K562 (cell line): ENCODE measurements around the gene RPL29. TPM values are rescaled to one million over a fixed set of nuclear protein-coding genes. Genes with fewer than 3 reads are reported as not detected.

ENCODE experiments used
- CREM ChIP-seq: IDR thresholded peaks from 2 replicates; pipeline ENCODE4 v1.6.1; 2014; ENCODE audit warnings: antibody characterized with exemption, low read depth
- DNMT1 ChIP-seq: fragments of 450-650 bp; IDR thresholded peaks from 2 replicates; pipeline ENCODE4 v1.6.1; 2016; ENCODE audit warnings: antibody characterized with exemption, mild to moderate bottlenecking
- MGA ChIP-seq: fragments of 450-650 bp; IDR thresholded peaks from 2 replicates; pipeline ENCODE4 v1.6.1; 2016; ENCODE audit warnings: mild to moderate bottlenecking, moderate library complexity
- NBN ChIP-seq: fragments of 450-650 bp; IDR thresholded peaks from 2 replicates; pipeline ENCODE4 v1.6.1; 2016; ENCODE audit warnings: low read depth, mild to moderate bottlenecking
- NFE2 ChIP-seq: IDR thresholded peaks from 2 replicates; pipeline ENCODE4 v1.6.1; 2014; ENCODE audit warnings: antibody characterized with exemption, low read depth
- POLR2A ChIP-seq: fragments of 450-650 bp; conservative IDR thresholded peaks from 2 replicates; pipeline ENCODE4 v1.6.1; 2016
- POLR2B ChIP-seq: fragments of 450-650 bp; IDR thresholded peaks from 2 replicates; pipeline ENCODE4 v1.6.1; 2018; ENCODE audit warnings: low read depth; ENCODE audit not compliant: partially characterized antibody
- RCOR1 ChIP-seq, 2 experiments: IDR thresholded peaks; 2 replicates each; pipeline ENCODE4 v1.6.1; 2012; ENCODE audit warnings: low read depth in 2 of 2, low read length in 2 of 2, borderline replicate concordance in 1 of 2, improper control_type of control experiment in 1 of 2
- SMARCB1 ChIP-seq: IDR thresholded peaks from 2 replicates; pipeline ENCODE4 v1.6.1; 2011; ENCODE audit warnings: improper control_type of control experiment, low read depth; ENCODE audit not compliant: insufficient read length
- TAF1 ChIP-seq: IDR thresholded peaks from 2 replicates; pipeline ENCODE4 v1.6.1; 2011; ENCODE audit warnings: mild to moderate bottlenecking, low read length, moderate library complexity; ENCODE audit not compliant: insufficient read depth, control insufficient read depth, severe bottlenecking; ENCODE audit errors: extremely low read depth
- ZNF253 ChIP-seq: fragments of 250-450 bp; sonication (Bioruptor Pico); conservative IDR thresholded peaks from 2 replicates; pipeline ENCODE4 v1.6.1; 2021; ENCODE audit warnings: mild to moderate bottlenecking
- ZNF57 ChIP-seq: fragments of 450-650 bp; formaldehyde crosslinking; IDR thresholded peaks from 2 replicates; pipeline ENCODE4 v1.4.0; 2020; ENCODE audit warnings: mild to moderate bottlenecking, moderate library complexity
- polyA plus RNA-seq, 8 experiments: library from polyadenylated mRNA; depleted of rRNA in 4 of 8; stranded (reverse) in 5 of 8; unstranded in 3 of 8; fragments of >200 nt; fragmentation: Nextera tagmentation in 2 of 8; fragmentation: Illumina TruSeq in 1 of 8; extraction: Ambion mirVana in 2 of 8; extraction: Trizol in 1 of 8; gene quantifications; 2 replicates each; pipeline versions ENCODE4 v1.2.1 to v1.2.3, GENCODE V29; 2011 to 2014; ENCODE audit warnings: inconsistent platforms in 1 of 8, missing spikeins in 1 of 8
- total RNA-seq, 7 experiments: library from RNA; depleted of rRNA in 6 of 7; stranded (reverse); fragments of >200 nt in 6 of 7; fragmentation: Illumina TruSeq in 2 of 7; extraction: Trizol in 2 of 7; gene quantifications; 2 replicates each; pipeline versions ENCODE4 v1.2.1 to v1.2.3, GENCODE V29; 2011 to 2021; ENCODE audit warnings: low replicate concordance in 1 of 7

The RPL29 gene
- total and polyA plus RNA-seq, 9 of the 15 experiments (the other 6 are each of a cell fraction or from before 2014, with no cell fraction given) = 568 to 1,475 (median 1,104) TPM

DNA sequence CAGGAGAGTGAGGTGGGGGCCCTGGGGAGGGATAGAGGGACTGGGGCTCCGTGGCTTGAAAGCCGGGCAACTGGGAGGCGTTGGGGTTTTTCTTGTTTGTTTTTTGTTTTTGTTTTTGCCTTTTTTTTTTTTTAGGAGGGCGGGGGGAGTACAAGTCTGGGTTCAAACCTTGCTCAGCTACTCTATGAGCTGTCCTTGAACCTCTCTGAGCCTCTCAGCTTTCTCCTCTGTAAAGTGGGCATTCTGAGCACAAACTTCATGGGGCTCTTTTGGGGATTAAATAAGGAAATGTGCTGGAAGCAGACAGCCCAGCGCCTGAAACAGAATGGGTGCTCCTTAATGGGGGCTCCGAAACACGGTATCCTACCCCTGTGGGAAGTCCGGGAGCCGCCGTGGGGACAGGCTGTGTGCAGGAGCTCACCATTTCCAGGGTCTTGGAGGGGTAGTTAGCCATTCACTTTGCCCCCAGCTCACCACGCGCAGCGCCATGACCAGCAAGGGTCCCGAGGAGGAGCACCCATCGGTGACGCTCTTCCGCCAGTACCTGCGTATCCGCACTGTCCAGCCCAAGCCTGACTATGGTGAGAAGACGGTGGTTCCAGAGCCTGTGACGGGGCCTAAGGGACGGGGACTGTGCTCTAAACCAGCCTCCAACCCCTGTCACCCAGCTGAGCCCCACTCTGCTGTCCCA, 12.0 kb downstream of the RPL29 start (continued):
- TF ChIP-seq MGA = no peak
- no peak for TF ChIP-seq RCOR1 (IDR thresholded peaks at IDR 0.05; ENCODE audit: borderline replicate concordance in 1 of 2, low read depth in 2 of 2, low read length in 2 of 2)
- TF ChIP-seq TAF1 = peak; percentile 7
- TF ChIP-seq SMARCB1 = no peak
- peak; percentile 95 for TF ChIP-seq POLR2A
- TF ChIP-seq NFE2 = no peak
- no peak for TF ChIP-seq DNMT1
- TF ChIP-seq ZNF253 (CRISPR knock-in tag) = no peak
- peak; percentile 93 for TF ChIP-seq POLR2B
- TF ChIP-seq NBN = 0 out of 2 replicates have a peak, but pooled peaks have one; percentile 3
- TF ChIP-seq CREM = peak; percentile 57
- no peak for TF ChIP-seq ZNF57 (CRISPR knock-in tag)
